ENCODE measurements around the gene RAB7A.
A peak's percentile ranks its signal among the peaks of the same experiment; 100 is the strongest.

GRCh38 chr3:128726023-128727016 is at the start of gene RAB7A:
- TF ChIP-seq EZH2phosphoT487 (IDR thresholded peaks at IDR 0.05; ENCODE audit: borderline replicate concordance): no peak
- TF ChIP-seq, protein P1, sequence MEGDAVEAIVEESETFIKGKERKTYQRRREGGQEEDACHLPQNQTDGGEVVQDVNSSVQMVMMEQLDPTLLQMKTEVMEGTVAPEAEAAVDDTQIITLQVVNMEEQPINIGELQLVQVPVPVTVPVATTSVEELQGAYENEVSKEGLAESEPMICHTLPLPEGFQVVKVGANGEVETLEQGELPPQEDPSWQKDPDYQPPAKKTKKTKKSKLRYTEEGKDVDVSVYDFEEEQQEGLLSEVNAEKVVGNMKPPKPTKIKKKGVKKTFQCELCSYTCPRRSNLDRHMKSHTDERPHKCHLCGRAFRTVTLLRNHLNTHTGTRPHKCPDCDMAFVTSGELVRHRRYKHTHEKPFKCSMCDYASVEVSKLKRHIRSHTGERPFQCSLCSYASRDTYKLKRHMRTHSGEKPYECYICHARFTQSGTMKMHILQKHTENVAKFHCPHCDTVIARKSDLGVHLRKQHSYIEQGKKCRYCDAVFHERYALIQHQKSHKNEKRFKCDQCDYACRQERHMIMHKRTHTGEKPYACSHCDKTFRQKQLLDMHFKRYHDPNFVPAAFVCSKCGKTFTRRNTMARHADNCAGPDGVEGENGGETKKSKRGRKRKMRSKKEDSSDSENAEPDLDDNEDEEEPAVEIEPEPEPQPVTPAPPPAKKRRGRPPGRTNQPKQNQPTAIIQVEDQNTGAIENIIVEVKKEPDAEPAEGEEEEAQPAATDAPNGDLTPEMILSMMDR (IDR thresholded peaks at IDR 0.05 in 2 of 3, conservative IDR thresholded peaks at IDR 0.05 in 1 of 3; ENCODE audit: borderline replicate concordance in 1 of 3, insufficient read depth in 1 of 3, low read depth in 2 of 3, low read length in 2 of 3): no peak
- TF ChIP-seq TCF7L2 (IDR thresholded peaks at IDR 0.05; ENCODE audit: borderline replicate concordance, extremely low read depth, insufficient read depth, insufficient read length): peak; percentile 67
- peak; percentile 63; the same call in 1 of the 2 replicates for TF ChIP-seq SP1 (IDR thresholded peaks at IDR 0.05; ENCODE audit: low read depth)
- no peak for TF ChIP-seq YY1 (IDR thresholded peaks at IDR 0.05; ENCODE audit: extremely low read depth, insufficient replicate concordance, low read depth, low read length)
- TF ChIP-seq EZH2 (IDR thresholded peaks at IDR 0.05): no peak
- TF ChIP-seq POLR2A (IDR thresholded peaks at IDR 0.05; ENCODE audit: borderline replicate concordance, extremely low read depth, insufficient read depth, insufficient read length): peak; percentile 44

Measured in HCT116 (cell line).